HCT116 (cell line): ENCODE measurements around the gene ZNF577. TPM values are rescaled to one million over a fixed set of nuclear protein-coding genes. Genes with fewer than 3 reads are reported as not detected.
A peak's percentile ranks its signal among the peaks of the same experiment; 100 is the strongest.

Source experiments
- ATAC-seq: fragments of 200-7000 bp; cut with Tn5 transposase; 2 replicates; pipeline ENCODE4 v1.9.1; 2020; ENCODE audit warnings: mild to moderate bottlenecking, moderate library complexity
- BruUV-seq: library from RNA; stranded (reverse); fragments of 400-500 nt; replicated peaks from 2 replicates; lab custom pipeline; 2021; lab: Mats Ljungman, UMichigan
- CTCF ChIA-PET: fragments of 300-600 bp; sonication (Branson Sonifier 250); formaldehyde crosslinking; loops from one replicate; lab custom pipeline; 2021; ENCODE audit warnings: antibody characterized with exemption; lab: Charles Lee
- POLR2A ChIA-PET: fragments of 300-600, 350-600 bp; sonication (Branson Sonifier 250); formaldehyde crosslinking; loops from one replicate; lab custom pipeline; 2021; ENCODE audit warnings: antibody characterized with exemption; lab: Charles Lee
- RAD21 ChIA-PET, 2 experiments: fragments of 300-600 bp; sonication (Branson Sonifier 250); formaldehyde crosslinking; loops; one replicate each; lab custom pipeline; 2023; ENCODE audit warnings: low total read pairs in 2 of 2; ENCODE audit not compliant: uncharacterized antibody in 2 of 2, unreplicated experiment in 2 of 2, low non-redundant PET in 1 of 2; lab: Charles Lee
- DNase-seq: peaks from one replicate; pipeline ENCODE4 v3.0.0-alpha.2; 2010; ENCODE audit warnings: low read depth, low spot score
- H2AFZ ChIP-seq: fragments of 200-600 bp; shearing (Covaris generic), sonication (generic); 2 replicates; pipeline ENCODE4 v1.6.1; 2017; ENCODE audit warnings: low read depth, mixed run types, mixed read lengths, antibody characterized with exemption, low read length; ENCODE audit not compliant: poor library complexity, severe bottlenecking
- H3K27ac ChIP-seq: 2 replicates; pipeline ENCODE4 v1.5.1; 2012; ENCODE audit warnings: low read depth, low read length
- H3K27me3 ChIP-seq: fragments of 200-600 bp; sonication (generic); 2 replicates; pipeline ENCODE4 v1.6.1; 2016; ENCODE audit warnings: mixed run types, low read length, mixed read lengths; ENCODE audit not compliant: insufficient read depth
- H3K36me3 ChIP-seq, 2 experiments: fragments of 200-500 bp in 1 of 2; fragments of 200-600 bp in 1 of 2; sonication (Bioruptor generic) in 1 of 2; sonication (generic) in 1 of 2; 2 replicates each; pipeline versions ENCODE4 v1.5.1 to v1.6.1; 2014 to 2016; ENCODE audit warnings: low read length in 2 of 2, inconsistent platforms in 1 of 2, mixed read lengths in 1 of 2, mixed run types in 1 of 2; ENCODE audit not compliant: insufficient read depth in 2 of 2, control insufficient read depth in 1 of 2
- H3K4me1 ChIP-seq, 2 experiments: fragments of 200-600 bp in 1 of 2; sonication (generic) in 1 of 2; 2 replicates each; pipeline versions ENCODE4 v1.5.1 to v1.6.1; 2012 to 2017; ENCODE audit warnings: low read length in 2 of 2, inconsistent platforms in 1 of 2, mild to moderate bottlenecking in 1 of 2, mixed read lengths in 1 of 2, mixed run types in 1 of 2, moderate library complexity in 1 of 2; ENCODE audit not compliant: insufficient read depth in 2 of 2, control insufficient read depth in 1 of 2
- H3K4me2 ChIP-seq: fragments of 200-600 bp; sonication (generic); 2 replicates; pipeline ENCODE4 v1.6.1; 2017; ENCODE audit warnings: mixed run types, low read length, mixed read lengths
- H3K4me3 ChIP-seq, 2 experiments: fragments of 200-600 bp in 1 of 2; sonication (generic) in 1 of 2; replicated peaks in 1 of 2; 2 replicates each; pipeline ENCODE4 v1.5.1; 2011 to 2016; ENCODE audit warnings: low read length in 2 of 2, control low read depth in 1 of 2, low read depth in 1 of 2, mild to moderate bottlenecking in 1 of 2, mixed read lengths in 1 of 2, mixed run types in 1 of 2
- H3K79me2 ChIP-seq: fragments of 200-600 bp; sonication (generic); 2 replicates; pipeline ENCODE4 v1.6.1; 2017; ENCODE audit warnings: mild to moderate bottlenecking, mixed run types, low read length, moderate library complexity, mixed read lengths; ENCODE audit not compliant: insufficient read depth
- H3K9ac ChIP-seq: fragments of 200-600 bp; sonication (generic); 2 replicates; pipeline ENCODE4 v1.6.1; 2016; ENCODE audit warnings: low read length, mixed read lengths
- H3K9me2 ChIP-seq: fragments of 200-600 bp; sonication (generic), shearing (Covaris generic); 2 replicates; pipeline ENCODE4 v1.6.1; 2017; ENCODE audit warnings: mixed run types, mild to moderate bottlenecking, moderate library complexity; ENCODE audit not compliant: insufficient read depth
- H3K9me3 ChIP-seq, 2 experiments: fragments of 200-500 bp in 1 of 2; fragments of 200-600 bp in 1 of 2; sonication (Bioruptor generic) in 1 of 2; sonication (generic) in 1 of 2; 2 replicates each; pipeline ENCODE4 v1.6.1; 2014 to 2017; ENCODE audit warnings: low read length in 2 of 2, mixed read lengths in 2 of 2, inconsistent platforms in 1 of 2, low read depth in 1 of 2, mild to moderate bottlenecking in 1 of 2, mixed run types in 1 of 2, moderate library complexity in 1 of 2; ENCODE audit not compliant: control insufficient read depth in 1 of 2, insufficient read depth in 1 of 2
- H4K20me1 ChIP-seq: fragments of 200-600 bp; sonication (generic), shearing (Covaris generic); 2 replicates; pipeline ENCODE4 v1.6.1; 2017; ENCODE audit warnings: mixed run types, mild to moderate bottlenecking, moderate library complexity; ENCODE audit not compliant: insufficient read depth
- CBX3 ChIP-seq: IDR thresholded peaks from 2 replicates; pipeline ENCODE4 v1.6.1; 2012; ENCODE audit warnings: low read depth
- CEBPB ChIP-seq: IDR thresholded peaks from 2 replicates; pipeline ENCODE4 v1.6.1; 2012; ENCODE audit warnings: low read depth
- EGR1 ChIP-seq: IDR thresholded peaks from 2 replicates; pipeline ENCODE4 v1.6.1; 2012; ENCODE audit warnings: low read depth
- ELF1 ChIP-seq: IDR thresholded peaks from 2 replicates; pipeline ENCODE4 v1.6.1; 2012; ENCODE audit warnings: low read depth, borderline replicate concordance
- EZH2 ChIP-seq: fragments of 200-600 bp; sonication (generic); IDR thresholded peaks from 2 replicates; pipeline ENCODE4 v1.6.1; 2017; ENCODE audit warnings: antibody characterized with exemption, mixed run types
- EZH2phosphoT487 ChIP-seq: fragments of 200-600 bp; IDR thresholded peaks from 2 replicates; pipeline ENCODE4 v1.6.1; 2018; ENCODE audit warnings: antibody characterized with exemption, borderline replicate concordance
- FOSL1 ChIP-seq: IDR thresholded peaks from 2 replicates; pipeline ENCODE4 v1.6.1; 2012; ENCODE audit warnings: low read depth
- JUND ChIP-seq: IDR thresholded peaks from 2 replicates; pipeline ENCODE4 v1.6.1; 2012
- RAD21 ChIP-seq: IDR thresholded peaks from 2 replicates; pipeline ENCODE4 v1.6.1; 2012; ENCODE audit warnings: low read depth, mild to moderate bottlenecking
- SIN3A ChIP-seq: IDR thresholded peaks from 2 replicates; pipeline ENCODE4 v1.6.1; 2012; ENCODE audit warnings: low read depth
- SP1 ChIP-seq: IDR thresholded peaks from 2 replicates; pipeline ENCODE4 v1.6.1; 2012; ENCODE audit warnings: low read depth
- SRF ChIP-seq: IDR thresholded peaks from 2 replicates; pipeline ENCODE4 v1.6.1; 2012; ENCODE audit warnings: low read depth
- TCF7L2 ChIP-seq: IDR thresholded peaks from 2 replicates; pipeline ENCODE4 v1.7.0; 2011; ENCODE audit warnings: borderline replicate concordance, inconsistent platforms; ENCODE audit not compliant: insufficient read depth, insufficient read length; ENCODE audit errors: extremely low read depth
- YY1 ChIP-seq: IDR thresholded peaks from 2 replicates; pipeline ENCODE4 v1.6.1; 2011; ENCODE audit warnings: low read length, low read depth, moderate library complexity, mild to moderate bottlenecking; ENCODE audit not compliant: insufficient replicate concordance; ENCODE audit errors: extremely low read depth
- ZFX ChIP-seq: fragments of 450-650 bp; IDR thresholded peaks from 2 replicates; pipeline ENCODE4 v1.6.1; 2017
- ZNF274 ChIP-seq: fragments of 200-500 bp; sonication (Bioruptor generic); IDR thresholded peaks from 2 replicates; pipeline ENCODE4 v1.6.1; 2014; ENCODE audit warnings: mild to moderate bottlenecking, low read depth, low read length, inconsistent platforms
- intact Hi-C: fragments of 100-400 bp; cut with micrococcal nuclease; formaldehyde crosslinking; loops from 2 replicates; pipeline ENCODE4 v1.10.0; 2022
- total RNA-seq: library from RNA; stranded (reverse); gene quantifications from one replicate; pipeline ENCODE4 v1.2.1, GENCODE V29; 2021; ENCODE audit not compliant: unreplicated experiment
- TF ChIP-seq, protein P1 (sequence below): IDR thresholded peaks from 2 replicates; pipeline ENCODE4 v1.6.1; 2012
- TF ChIP-seq, protein P2 (sequence below), 3 experiments: fragments of 200-600 bp in 1 of 3; sonication (generic) in 1 of 3; IDR thresholded peaks in 2 of 3; conservative IDR thresholded peaks in 1 of 3; 2 replicates each; pipeline ENCODE4 v1.5.1; 2012 to 2017; ENCODE audit warnings: low read depth in 2 of 3, low read length in 2 of 3, antibody characterized with exemption in 1 of 3, borderline replicate concordance in 1 of 3, control low read depth in 1 of 3, mild to moderate bottlenecking in 1 of 3, mixed read lengths in 1 of 3, mixed run types in 1 of 3, moderate library complexity in 1 of 3; ENCODE audit not compliant: insufficient read depth in 1 of 3

The ZNF577 gene
- total RNA-seq, 1 experiment from 2014 or later, result 5.8 TPM

DNA sequence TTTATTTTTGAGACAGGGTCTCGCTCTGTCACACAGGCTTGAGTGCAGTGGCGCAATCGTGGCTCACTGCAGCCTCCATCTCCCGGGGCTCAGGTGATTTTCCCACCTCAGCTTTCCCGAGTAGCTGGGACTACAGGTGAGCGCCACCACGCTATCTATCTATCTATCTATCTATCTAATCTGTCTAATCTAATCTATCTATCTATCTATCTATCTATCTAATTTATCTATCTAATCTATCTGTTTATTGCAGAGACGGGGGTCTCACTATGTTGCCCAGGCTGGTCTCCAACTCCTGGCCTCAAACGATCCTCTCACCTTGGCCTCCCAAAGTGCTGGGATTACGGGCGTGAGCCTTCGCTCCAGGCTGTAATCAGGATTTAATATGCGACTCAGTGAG is 40.1 kb upstream of the ZNF577 start:
- Histone ChIP-seq H3K36me3 (no peaks in the 10 kb centered on the region), H3K9me2 (no peaks in the 10 kb centered on the region), H3K79me2 (no peaks in the 10 kb centered on the region), H3K9me3 (peaks cover 10 to 18% of the 10 kb centered on the region in 2 experiments; a peak in 2 of 4 replicates), H3K4me2 (peak overlapping the region; percentile 86), H3K27ac (no peak overlapping the region), H4K20me1 (no peaks in the 10 kb centered on the region), H3K27me3 (no peaks in the 10 kb centered on the region), H3K9ac (peak overlapping the region; percentile 71), H2AFZ (peak overlapping the region; percentile 98), H3K4me3 (peak overlapping the region; percentile 75 to 89), H3K4me1 (peaks cover 0 to 7% of the 10 kb centered on the region in 2 experiments; a peak in 1 of 4 replicates)
- TSS peak; percentile 33 for BruUV-seq
- ChIA-PET CTCF (no interaction called here), POLR2A (no interaction called here), RAD21 (no interaction called here)
- intact Hi-C loops, result loop anchor here (1.0 kb wide), 2 partner anchors 23 to 58 kb away; partner anchors contain the start of genes ZNF350 and ZNF649
- TF ChIP-seq CEBPB, result no peak
- ATAC-seq, result no peak
- no peak for DNase-seq

DNA sequence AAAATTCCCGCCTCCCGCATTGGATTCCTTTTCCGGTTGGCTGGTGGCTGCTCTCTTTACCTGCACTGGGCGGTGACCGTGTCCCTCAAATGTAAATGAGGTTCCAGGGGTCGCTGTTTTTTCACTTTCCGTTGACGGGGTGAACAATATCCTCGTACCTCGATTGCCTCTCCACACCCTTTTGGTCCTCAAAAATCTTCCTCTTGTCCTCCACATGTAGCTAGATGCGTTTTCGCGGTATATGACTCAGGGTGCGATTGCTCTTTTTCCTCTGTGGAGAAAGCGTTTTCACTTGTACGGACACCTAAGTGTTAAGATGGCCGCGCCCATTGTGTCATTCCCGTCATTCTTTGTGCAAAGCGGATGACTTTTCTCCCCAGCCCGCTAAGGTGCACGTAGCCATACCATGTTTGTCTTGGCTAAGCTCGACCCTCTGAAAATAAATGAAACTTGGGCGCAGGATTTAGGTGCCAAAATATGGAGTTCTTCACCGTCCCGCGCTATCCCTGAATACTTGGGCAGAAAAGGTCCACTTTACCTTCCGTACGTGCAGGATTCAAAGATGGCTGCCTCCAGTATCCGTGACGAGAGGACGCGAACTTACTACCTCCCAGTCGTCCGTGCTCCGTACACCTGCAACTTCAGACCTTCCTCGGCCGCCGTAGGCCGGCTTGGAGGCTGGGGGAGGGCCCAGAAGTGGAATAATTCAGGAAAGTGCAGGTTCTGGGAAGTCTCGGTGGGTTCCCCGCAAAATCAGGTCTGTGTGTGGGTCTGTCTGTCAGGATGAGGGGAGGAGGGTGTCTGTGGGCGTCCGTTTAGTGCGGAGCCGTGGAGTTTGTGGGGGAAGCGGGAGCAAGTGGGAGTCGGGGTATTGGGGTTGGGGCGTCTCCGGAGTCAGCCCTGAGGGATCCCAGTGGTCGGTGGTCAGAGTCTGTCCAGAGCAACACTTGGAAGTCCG is 39.3 kb upstream of the ZNF577 start, which contains the start of gene ZNF613:
ZNF613 (plus strand) TSS at position 689 of the 958 bp plus-strand sequence. CDS start 8,749 bp downstream, outside the sequence.
- peaks cover 10 to 24% of the 10 kb centered on the region in 2 experiments; a peak in 2 of 4 replicates for H3K9me3 ChIP-seq
- H3K36me3 ChIP-seq, result no peaks in the 10 kb centered on the region
- H3K79me2 ChIP-seq, result no peaks in the 10 kb centered on the region
- peaks cover 0 to 7% of the 10 kb centered on the region in 2 experiments; a peak in 1 of 4 replicates for H3K4me1 ChIP-seq
- H4K20me1 ChIP-seq, result no peaks in the 10 kb centered on the region
- peak; percentile 94 for DNase-seq
- no peaks in the 10 kb centered on the region for H3K27me3 ChIP-seq
- H3K4me2 ChIP-seq, result peak within 1 kb of the TSS; percentile 86
- peak within 1 kb of the TSS; percentile 71 for H3K9ac ChIP-seq
- ChIA-PET POLR2A (interaction anchor here (0.5 kb wide), 1 partner anchor 356 kb away, joined by 4 read pairs; the partner anchor contains the start of gene ZNF175), CTCF (no interaction called here), RAD21 (no interaction called here)
- no peaks in the 10 kb centered on the region for H3K9me2 ChIP-seq
- H3K27ac ChIP-seq, result peak within 1 kb of the TSS; percentile 65
- BruUV-seq, result no TSS peak
- peak within 1 kb of the TSS; percentile 98 for H2AFZ ChIP-seq
- intact Hi-C loops, result loop anchor here (1.0 kb wide), 2 partner anchors 22 to 59 kb away; partner anchors contain the start of genes ZNF350 and ZNF649
- H3K4me3 ChIP-seq, result peak within 1 kb of the TSS; percentile 75 to 89
- ATAC-seq, result peak; percentile 89
- no peak for TF ChIP-seq EZH2phosphoT487
- peak; percentile 35; the same call in 1 of the 2 replicates for TF ChIP-seq FOSL1
- no peak for TF ChIP-seq CEBPB
- no peak for TF ChIP-seq JUND
- peak; percentile 56 for TF ChIP-seq CBX3
- TF ChIP-seq SRF, result no peak
- TF ChIP-seq ELF1, result peak; percentile 63
- no peak for TF ChIP-seq RAD21
- no peak for TF ChIP-seq ZFX
- TF ChIP-seq SIN3A, result no peak
- TF ChIP-seq, protein P1, sequence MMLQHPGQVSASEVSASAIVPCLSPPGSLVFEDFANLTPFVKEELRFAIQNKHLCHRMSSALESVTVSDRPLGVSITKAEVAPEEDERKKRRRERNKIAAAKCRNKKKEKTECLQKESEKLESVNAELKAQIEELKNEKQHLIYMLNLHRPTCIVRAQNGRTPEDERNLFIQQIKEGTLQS, result no peak
- no peak for TF ChIP-seq TCF7L2
- TF ChIP-seq EGR1, result peak; percentile 76; the same call in 1 of the 2 replicates
- TF ChIP-seq, protein P2, sequence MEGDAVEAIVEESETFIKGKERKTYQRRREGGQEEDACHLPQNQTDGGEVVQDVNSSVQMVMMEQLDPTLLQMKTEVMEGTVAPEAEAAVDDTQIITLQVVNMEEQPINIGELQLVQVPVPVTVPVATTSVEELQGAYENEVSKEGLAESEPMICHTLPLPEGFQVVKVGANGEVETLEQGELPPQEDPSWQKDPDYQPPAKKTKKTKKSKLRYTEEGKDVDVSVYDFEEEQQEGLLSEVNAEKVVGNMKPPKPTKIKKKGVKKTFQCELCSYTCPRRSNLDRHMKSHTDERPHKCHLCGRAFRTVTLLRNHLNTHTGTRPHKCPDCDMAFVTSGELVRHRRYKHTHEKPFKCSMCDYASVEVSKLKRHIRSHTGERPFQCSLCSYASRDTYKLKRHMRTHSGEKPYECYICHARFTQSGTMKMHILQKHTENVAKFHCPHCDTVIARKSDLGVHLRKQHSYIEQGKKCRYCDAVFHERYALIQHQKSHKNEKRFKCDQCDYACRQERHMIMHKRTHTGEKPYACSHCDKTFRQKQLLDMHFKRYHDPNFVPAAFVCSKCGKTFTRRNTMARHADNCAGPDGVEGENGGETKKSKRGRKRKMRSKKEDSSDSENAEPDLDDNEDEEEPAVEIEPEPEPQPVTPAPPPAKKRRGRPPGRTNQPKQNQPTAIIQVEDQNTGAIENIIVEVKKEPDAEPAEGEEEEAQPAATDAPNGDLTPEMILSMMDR (IDR thresholded peaks at IDR 0.05 in 2 of 3, conservative IDR thresholded peaks at IDR 0.05 in 1 of 3; ENCODE audit: borderline replicate concordance in 1 of 3, insufficient read depth in 1 of 3, low read depth in 2 of 3, low read length in 2 of 3), result peak in 2 of 3 experiments; percentile 17 to 34; a peak in 2 of 6 replicates
- peak; percentile 56 for TF ChIP-seq SP1
- TF ChIP-seq ZNF274, result no peak
- peak; percentile 94 for TF ChIP-seq YY1
- TF ChIP-seq EZH2, result no peak
